Smooth muscle cell (in vitro differentiated cells): ENCODE data around the gene CHMP6. TPM values are rescaled to one million over a fixed set of nuclear protein-coding genes. Genes with fewer than 3 reads are reported as not detected.

Source experiments
- DNase-seq: peaks from one replicate; lab custom pipeline; 2025; ENCODE audit not compliant: unreplicated experiment; lab: John Stamatoyannopoulos, UW
- H2AFZ ChIP-seq: fragments of 200-600 bp; sonication (generic); 2 replicates; pipeline ENCODE4 v1.6.0; 2016; ENCODE audit warnings: antibody characterized with exemption, low read depth, mild to moderate bottlenecking
- H3F3A ChIP-seq: fragments of 200-600 bp; sonication (generic); 2 replicates; pipeline ENCODE4 v1.6.0; 2017; ENCODE audit warnings: antibody characterized with exemption, low read depth
- H3K27ac ChIP-seq: fragments of 200-600 bp; sonication (generic); 2 replicates; pipeline ENCODE4 v1.5.1; 2016; ENCODE audit warnings: low read depth, mild to moderate bottlenecking
- H3K27me3 ChIP-seq: fragments of 200-600 bp; sonication (generic); 2 replicates; pipeline ENCODE4 v1.6.1; 2016; ENCODE audit warnings: low read depth, mild to moderate bottlenecking
- H3K36me3 ChIP-seq: fragments of 200-600 bp; sonication (generic); 2 replicates; pipeline ENCODE4 v1.5.1; 2016; ENCODE audit warnings: low read depth
- H3K4me1 ChIP-seq: fragments of 200-600 bp; sonication (generic); 2 replicates; pipeline ENCODE4 v1.5.1; 2016; ENCODE audit warnings: low read depth
- H3K4me2 ChIP-seq: fragments of 200-600 bp; sonication (generic); 2 replicates; pipeline ENCODE4 v1.6.0; 2016; ENCODE audit warnings: mild to moderate bottlenecking
- H3K4me3 ChIP-seq: fragments of 200-600 bp; sonication (generic); 2 replicates; pipeline ENCODE4 v1.5.1; 2016; ENCODE audit warnings: mild to moderate bottlenecking
- H3K79me2 ChIP-seq: fragments of 200-600 bp; sonication (generic); 2 replicates; pipeline ENCODE4 v1.6.0; 2016; ENCODE audit warnings: low read depth, mild to moderate bottlenecking
- H3K9ac ChIP-seq: fragments of 200-600 bp; sonication (generic); 2 replicates; pipeline ENCODE4 v1.6.0; 2016; ENCODE audit warnings: low read depth
- H3K9me3 ChIP-seq: fragments of 200-600 bp; sonication (generic); replicated peaks from 2 replicates; pipeline ENCODE4 v1.5.1; 2016; ENCODE audit warnings: low read depth
- H4K20me1 ChIP-seq: fragments of 200-600 bp; sonication (generic); 2 replicates; pipeline ENCODE4 v1.6.0; 2016; ENCODE audit warnings: low read depth
- CTCF ChIP-seq: fragments of 200-600 bp; sonication (generic); IDR thresholded peaks from 2 replicates; pipeline ENCODE4 v1.5.1; 2017; ENCODE audit warnings: borderline replicate concordance, mild to moderate bottlenecking, antibody characterized with exemption; ENCODE audit not compliant: insufficient read depth, poor library complexity, severe bottlenecking
- WGBS: methylation state at CpG from one replicate; pipeline ENCODE4 v1.1.7; 2016; ENCODE audit warnings: low lambda C conversion rate; 5-methylcytosine and 5-hydroxymethylcytosine counted together
- polyA plus RNA-seq: library from polyadenylated mRNA; unstranded; fragments of >200 nt; fragmentation: Nextera tagmentation; extraction: Ambion mirVana; gene quantifications from 2 replicates; pipeline ENCODE4 v1.2.1, GENCODE V29; 2016
- total RNA-seq: library from RNA; depleted of rRNA; stranded (reverse); fragments of >200 nt; gene quantifications from 2 replicates; pipeline ENCODE4 v1.2.3, GENCODE V29; 2014

The CHMP6 gene
- total and polyA plus RNA-seq, 2 experiments from 2014 or later = 5.8 to 21.5 TPM

- Histone ChIP-seq H4K20me1 (no peaks in the 10 kb centered on the region), H3K79me2 (no peaks in the 10 kb centered on the region), H3K9me3 (no peaks in the 10 kb centered on the region), H2AFZ (no peak overlapping the region), H3K27ac (no peak overlapping the region), H3K9ac (no peak overlapping the region), H3K4me3 (no peak overlapping the region), H3K4me2 (no peak overlapping the region), H3F3A (no peaks in the 10 kb centered on the region), H3K36me3 (no peaks in the 10 kb centered on the region), H3K4me1 (no peaks in the 10 kb centered on the region), H3K27me3 (no peaks in the 10 kb centered on the region)
- WGBS = 97% methylated on average over 24 of the region's 24 CpGs
- no peak for DNase-seq
- TF ChIP-seq CTCF = no peak
These were observed 31.4 kb upstream of the CHMP6 start for GRCh38 chr17:80960037-80960796.

- H4K20me1 ChIP-seq = no peaks in the 10 kb centered on the region
- 97% methylated on average over 30 of the region's 31 CpGs for WGBS
- no peak overlapping the region for H3K4me2 ChIP-seq
- no peak overlapping the region for H3K27ac ChIP-seq
- no peaks in the 10 kb centered on the region for H3K36me3 ChIP-seq
- DNase-seq = no peak
- H3K9me3 ChIP-seq = no peaks in the 10 kb centered on the region
- no peak for TF ChIP-seq CTCF
- H3K4me1 ChIP-seq = no peaks in the 10 kb centered on the region
- H3K9ac ChIP-seq = no peak overlapping the region
- no peaks in the 10 kb centered on the region for H3K27me3 ChIP-seq
- no peak overlapping the region for H3K4me3 ChIP-seq
- H2AFZ ChIP-seq = no peak overlapping the region
- no peaks in the 10 kb centered on the region for H3F3A ChIP-seq
- H3K79me2 ChIP-seq = no peaks in the 10 kb centered on the region
These were observed 30.7 kb upstream of the CHMP6 start for GRCh38 chr17:80960797-80961452.

DNA sequence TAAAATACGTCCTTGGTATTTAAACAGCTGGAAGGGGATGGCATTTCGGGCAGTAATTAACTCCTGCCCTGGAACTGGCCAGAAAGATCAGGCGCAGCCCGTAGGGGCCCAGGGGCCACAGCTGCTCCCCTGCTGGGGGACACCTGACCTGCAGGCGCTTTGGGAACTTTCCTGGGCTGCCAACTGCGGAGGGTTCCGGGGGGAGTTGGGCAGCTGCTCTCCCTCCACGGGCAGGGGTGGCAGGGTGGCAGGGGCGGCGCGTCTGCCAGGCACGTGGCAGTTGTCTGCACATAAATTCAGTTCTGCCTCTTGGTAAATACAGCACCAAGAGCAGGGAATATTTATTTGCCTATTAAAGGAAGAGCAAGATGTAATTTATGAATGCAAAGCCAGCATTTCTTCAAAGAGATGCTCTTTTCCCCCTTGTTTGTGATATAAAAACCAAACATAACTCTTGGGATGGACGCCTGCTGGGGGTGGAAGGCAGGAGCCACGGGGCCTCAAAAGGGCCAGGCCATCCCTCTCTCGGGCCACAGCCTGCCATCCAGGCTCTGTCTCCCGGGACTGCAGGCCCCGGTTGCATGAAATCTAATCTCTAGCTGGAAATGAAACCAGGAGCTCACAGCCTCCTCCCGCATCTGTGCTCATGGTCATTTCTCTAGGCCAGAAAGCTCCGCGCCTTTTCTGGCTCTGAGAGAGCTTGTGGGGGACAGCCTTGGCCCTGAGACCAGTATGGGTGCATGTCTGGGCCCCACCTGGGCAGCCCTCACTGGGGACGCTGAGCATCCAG is 29.9 kb upstream of the CHMP6 start:
- H3K4me1 ChIP-seq = no peaks in the 10 kb centered on the region
- no peak overlapping the region for H2AFZ ChIP-seq
- WGBS = 95% methylated on average over 21 of the region's 21 CpGs
- no peak overlapping the region for H3K4me2 ChIP-seq
- no peaks in the 10 kb centered on the region for H3K27me3 ChIP-seq
- H3K79me2 ChIP-seq = no peaks in the 10 kb centered on the region
- H3K4me3 ChIP-seq = no peak overlapping the region
- H3K9ac ChIP-seq = no peak overlapping the region
- no peak overlapping the region for H3K27ac ChIP-seq
- H4K20me1 ChIP-seq = no peaks in the 10 kb centered on the region
- TF ChIP-seq CTCF = no peak
- no peaks in the 10 kb centered on the region for H3K9me3 ChIP-seq
- H3K36me3 ChIP-seq = no peaks in the 10 kb centered on the region
- no peak for DNase-seq
- no peaks in the 10 kb centered on the region for H3F3A ChIP-seq
